ENCODE measurements around the gene FSD1. TPM values are rescaled to one million over a fixed set of nuclear protein-coding genes. Genes with fewer than 3 reads are reported as not detected.

The FSD1 gene
- total and polyA plus RNA-seq, 9 of the 15 experiments (the other 6 are each of a cell fraction or from before 2014, with no cell fraction given) = 0.11 to 1.9 (median 0.94) TPM; not detected in 1

- Histone ChIP-seq H4K20me1 (replicated peaks; ENCODE audit: control insufficient read depth, insufficient read depth, low read length) (0 out of 2 replicates have a peak, but pooled peaks cover 4% of the 10 kb centered on the region), H2AFZ (ENCODE audit: low read depth, low read length) (no peak overlapping the region), H3K9me3 (replicated peaks; ENCODE audit: control insufficient read depth, insufficient read depth, low read depth, low read length) (no peaks in the 10 kb centered on the region), H3K9ac (ENCODE audit: insufficient read depth in 1 of 2, low read depth in 2 of 2, low read length in 2 of 2) (peak overlapping the region in 1 of 2 experiments; percentile 52; a peak in 1 of 4 replicates), H3K36me3 (ENCODE audit: control insufficient read depth, insufficient read depth, low read length) (peaks cover 93% of the 10 kb centered on the region; the same call in 2 of the 3 replicates), H3K79me2 (ENCODE audit: control insufficient read depth, insufficient read depth, low read length) (peaks cover 5% of the 10 kb centered on the region; the same call in 1 of the 3 replicates), H3K4me3 (no peak overlapping the region), H3K4me2 (ENCODE audit: insufficient read depth, low read length) (no peak overlapping the region), H3K9me1 (ENCODE audit: control insufficient read depth, insufficient read depth, low read length) (no peaks in the 10 kb centered on the region), H3K4me1 (replicated peaks in 1 of 2; ENCODE audit: control insufficient read depth in 2 of 2, insufficient read depth in 2 of 2, low read length in 2 of 2) (peaks cover 0 to 83% of the 10 kb centered on the region in 2 experiments; a peak in 2 of 5 replicates), H3K27ac (ENCODE audit: extremely low read depth, low read depth, low read length) (no peak overlapping the region), H3K27me3 (ENCODE audit: control insufficient read depth in 2 of 2, insufficient read depth in 2 of 2, low read length in 2 of 2) (no peaks in the 10 kb centered on the region)
- ChIA-PET POLR2A (interaction anchor here (0.5 to 4.8 kb wide), 6 partner anchors 10 to 154 kb away, joined by 3 to 29 read pairs (median 4); partner anchors contain the start of gene MPND), CTCF (ENCODE audit: low intra/inter-chr PET ratio) (no interaction called here)
- WGBS (ENCODE audit: insufficient coverage, low coverage, missing lambda C conversion rate) = 89% methylated on average over 16 of the region's 32 CpGs
- no peak for ATAC-seq
- no peak for DNase-seq (ENCODE audit: extremely low read depth in 1 of 4, low spot score in 3 of 4)
- intact Hi-C loops (cut with micrococcal nuclease) = no loop called here
- FAIRE-seq = no peak
- in situ Hi-C loops (cut with MboI) = no loop called here
- no TSS peak for BruUV-seq (replicated peaks)
- TF ChIP-seq ZNF512 (tag; IDR thresholded peaks at IDR 0.05) = no peak
- no peak for TF ChIP-seq ZKSCAN1 (IDR thresholded peaks at IDR 0.05; ENCODE audit: low read depth, low read length)
- peak; percentile 63 for TF ChIP-seq RBM22 (IDR thresholded peaks at IDR 0.05; ENCODE audit: low read depth, low read length, poor library complexity, severe bottlenecking)
- no peak for TF ChIP-seq ATF6 (CRISPR knock-in tag; IDR thresholded peaks at IDR 0.05)
- no peak for TF ChIP-seq HDAC8 (tag; IDR thresholded peaks at IDR 0.05)
- no peak for TF ChIP-seq LARP7 (IDR thresholded peaks at IDR 0.05)
- TF ChIP-seq POLR2A (conservative IDR thresholded peaks at IDR 0.05) = 0 out of 2 replicates have a peak, but pooled peaks have one; percentile 17
- TF ChIP-seq NFIX (CRISPR knock-in tag; IDR thresholded peaks at IDR 0.05; ENCODE audit: low read depth) = no peak
- TF ChIP-seq, protein P1, sequence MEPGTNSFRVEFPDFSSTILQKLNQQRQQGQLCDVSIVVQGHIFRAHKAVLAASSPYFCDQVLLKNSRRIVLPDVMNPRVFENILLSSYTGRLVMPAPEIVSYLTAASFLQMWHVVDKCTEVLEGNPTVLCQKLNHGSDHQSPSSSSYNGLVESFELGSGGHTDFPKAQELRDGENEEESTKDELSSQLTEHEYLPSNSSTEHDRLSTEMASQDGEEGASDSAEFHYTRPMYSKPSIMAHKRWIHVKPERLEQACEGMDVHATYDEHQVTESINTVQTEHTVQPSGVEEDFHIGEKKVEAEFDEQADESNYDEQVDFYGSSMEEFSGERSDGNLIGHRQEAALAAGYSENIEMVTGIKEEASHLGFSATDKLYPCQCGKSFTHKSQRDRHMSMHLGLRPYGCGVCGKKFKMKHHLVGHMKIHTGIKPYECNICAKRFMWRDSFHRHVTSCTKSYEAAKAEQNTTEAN (CRISPR knock-in tag; IDR thresholded peaks at IDR 0.05) = no peak
- no peak for TF ChIP-seq CCNT2 (IDR thresholded peaks at IDR 0.05; ENCODE audit: borderline replicate concordance, extremely low read depth, insufficient read length, low read depth, low read length)
- peak; percentile 32; the same call in 1 of the 2 replicates for TF ChIP-seq SUPT5H (IDR thresholded peaks at IDR 0.05)
- no peak for TF ChIP-seq TCF15 (CRISPR knock-in tag; IDR thresholded peaks at IDR 0.05)
- TF ChIP-seq, protein P2, sequence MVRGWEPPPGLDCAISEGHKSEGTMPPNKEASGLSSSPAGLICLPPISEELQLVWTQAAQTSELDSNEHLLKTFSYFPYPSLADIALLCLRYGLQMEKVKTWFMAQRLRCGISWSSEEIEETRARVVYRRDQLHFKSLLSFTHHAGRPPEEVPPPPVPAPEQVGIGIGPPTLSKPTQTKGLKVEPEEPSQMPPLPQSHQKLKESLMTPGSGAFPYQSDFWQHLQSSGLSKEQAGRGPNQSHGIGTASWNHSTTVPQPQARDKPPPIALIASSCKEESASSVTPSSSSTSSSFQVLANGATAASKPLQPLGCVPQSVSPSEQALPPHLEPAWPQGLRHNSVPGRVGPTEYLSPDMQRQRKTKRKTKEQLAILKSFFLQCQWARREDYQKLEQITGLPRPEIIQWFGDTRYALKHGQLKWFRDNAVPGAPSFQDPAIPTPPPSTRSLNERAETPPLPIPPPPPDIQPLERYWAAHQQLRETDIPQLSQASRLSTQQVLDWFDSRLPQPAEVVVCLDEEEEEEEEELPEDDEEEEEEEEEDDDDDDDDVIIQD (CRISPR knock-in tag; IDR thresholded peaks at IDR 0.05) = no peak
- TF ChIP-seq MYNN (IDR thresholded peaks at IDR 0.05) = 0 out of 2 replicates have a peak, but pooled peaks have one; percentile 15
- no peak for TF ChIP-seq MYNN (CRISPR knock-in tag; IDR thresholded peaks at IDR 0.05)
- peak; percentile 57 for TF ChIP-seq POLR2G (IDR thresholded peaks at IDR 0.05; ENCODE audit: low read depth, low read length)
Measured at GRCh38 chr19:4362101-4362828, 57.9 kb downstream of the FSD1 start.
